GM23338 (cell line): ENCODE measurements around the gene PTMA. TPM values are rescaled to one million over a fixed set of nuclear protein-coding genes. Genes with fewer than 3 reads are reported as not detected.

Experiments used
- ATAC-seq: fragments of 200-7000 bp; cut with Tn5 transposase; 3 replicates; pipeline ENCODE4 v1.9.1; 2020
- DNase-seq: peaks from one replicate; pipeline ENCODE4 v3.0.0-alpha.2; 2015; ENCODE audit warnings: low spot score
- H2AFZ ChIP-seq: fragments of 200-600 bp; sonication (generic); 2 replicates; pipeline ENCODE4 v1.8.0; 2016; ENCODE audit warnings: antibody characterized with exemption, mild to moderate bottlenecking, moderate library complexity
- H3F3A ChIP-seq: fragments of 200-600 bp; sonication (generic); replicated peaks from 2 replicates; pipeline ENCODE4 v1.8.0; 2017; ENCODE audit warnings: antibody characterized with exemption, mixed run types, low read depth
- H3K27ac ChIP-seq: fragments of 200-600 bp; sonication (generic); 2 replicates; pipeline ENCODE4 v1.6.1; 2016; ENCODE audit warnings: low read depth
- H3K27me3 ChIP-seq: fragments of 200-600 bp; sonication (generic); 2 replicates; pipeline ENCODE4 v1.8.0; 2016; ENCODE audit warnings: mild to moderate bottlenecking, mixed run types, moderate library complexity; ENCODE audit not compliant: insufficient read depth
- H3K36me3 ChIP-seq: fragments of 200-600 bp; sonication (generic); 2 replicates; pipeline ENCODE4 v1.8.0; 2016; ENCODE audit warnings: mild to moderate bottlenecking; ENCODE audit not compliant: insufficient read depth
- H3K4me1 ChIP-seq: fragments of 200-600 bp; sonication (generic); 2 replicates; pipeline ENCODE4 v1.8.0; 2016; ENCODE audit warnings: mild to moderate bottlenecking, moderate library complexity; ENCODE audit not compliant: insufficient read depth
- H3K4me2 ChIP-seq: fragments of 200-600 bp; sonication (generic); 2 replicates; pipeline ENCODE4 v1.7.1; 2017; ENCODE audit warnings: mixed run types
- H3K4me3 ChIP-seq: fragments of 200-600 bp; sonication (generic); 2 replicates; pipeline ENCODE4 v1.6.1; 2016; ENCODE audit warnings: mixed run types
- H3K79me2 ChIP-seq: fragments of 200-600 bp; sonication (generic); replicated peaks from 2 replicates; pipeline ENCODE4 v1.8.0; 2017; ENCODE audit warnings: mild to moderate bottlenecking; ENCODE audit not compliant: insufficient read depth
- H3K9me2 ChIP-seq: fragments of 200-600 bp; sonication (generic); 2 replicates; pipeline ENCODE4 v1.8.0; 2017; ENCODE audit not compliant: insufficient read depth
- H4K20me1 ChIP-seq: fragments of 200-600 bp; sonication (generic); replicated peaks from 2 replicates; pipeline ENCODE4 v1.8.0; 2017; ENCODE audit warnings: mild to moderate bottlenecking; ENCODE audit not compliant: insufficient read depth
- H3K27ac Mint-ChIP-seq: 2 replicates; pipeline ENCODE4 v1.8.0; 2020; ENCODE audit warnings: inconsistent platforms, mild to moderate bottlenecking, moderate library complexity, mixed read lengths
- H3K27me3 Mint-ChIP-seq: 3 replicates; pipeline ENCODE4 v1.8.0; 2022; ENCODE audit warnings: low read depth, mild to moderate bottlenecking, moderate library complexity, mixed read lengths, inconsistent platforms; ENCODE audit not compliant: insufficient read depth, poor library complexity
- H3K36me3 Mint-ChIP-seq: 3 replicates; pipeline ENCODE4 v1.8.0; 2021; ENCODE audit warnings: low read depth, mild to moderate bottlenecking, inconsistent platforms, moderate library complexity, mixed read lengths
- H3K4me1 Mint-ChIP-seq: 3 replicates; pipeline ENCODE4 v1.8.0; 2020; ENCODE audit warnings: mild to moderate bottlenecking, inconsistent platforms, mixed read lengths
- H3K4me3 Mint-ChIP-seq: 3 replicates; pipeline ENCODE4 v1.8.0; 2021; ENCODE audit warnings: moderate library complexity, mild to moderate bottlenecking, inconsistent platforms, mixed read lengths
- H3K9me3 Mint-ChIP-seq: 3 replicates; pipeline ENCODE4 v1.8.0; 2020; ENCODE audit warnings: moderate library complexity, mild to moderate bottlenecking, inconsistent platforms, mixed read lengths
- CREB1 ChIP-seq: fragments of 250-450 bp; sonication (Bioruptor Pico); IDR thresholded peaks from 2 replicates; pipeline ENCODE4 v1.5.0; 2020; ENCODE audit warnings: low read depth, mild to moderate bottlenecking, moderate library complexity
- CTCF ChIP-seq, 2 experiments: fragments of 200-600 bp in 1 of 2; sonication (generic) in 1 of 2; conservative IDR thresholded peaks; 2 replicates each; pipeline versions ENCODE4 v1.5.1 to v1.6.1; 2016 to 2017; ENCODE audit warnings: antibody characterized with exemption in 2 of 2, low read depth in 2 of 2, mild to moderate bottlenecking in 2 of 2, moderate library complexity in 1 of 2
- ETS1 ChIP-seq: IDR thresholded peaks from 2 replicates; pipeline ENCODE4 v1.6.1; 2016; ENCODE audit warnings: antibody characterized with exemption
- EZH2phosphoT487 ChIP-seq: fragments of 200-600 bp; sonication (generic); IDR thresholded peaks from one replicate; pipeline ENCODE4 v1.8.1; 2018; ENCODE audit warnings: antibody characterized with exemption; ENCODE audit not compliant: unreplicated experiment
- JUNB ChIP-seq: IDR thresholded peaks from one replicate; pipeline ENCODE4 v1.6.1; 2016; ENCODE audit warnings: antibody characterized with exemption; ENCODE audit not compliant: unreplicated experiment
- POLR2AphosphoS5 ChIP-seq: IDR thresholded peaks from 2 replicates; pipeline ENCODE4 v1.6.1; 2016; ENCODE audit warnings: antibody characterized with exemption, low read depth
- REST ChIP-seq: IDR thresholded peaks from one replicate; pipeline ENCODE4 v1.6.1; 2018; ENCODE audit warnings: antibody characterized with exemption; ENCODE audit not compliant: unreplicated experiment
- ZNF114 ChIP-seq: fragments of 250-450 bp; sonication (Bioruptor Pico); IDR thresholded peaks from 2 replicates; pipeline ENCODE4 v1.5.0; 2020; ENCODE audit warnings: mild to moderate bottlenecking, moderate library complexity
- ZNF331 ChIP-seq: fragments of 250-450 bp; sonication (Bioruptor Pico); IDR thresholded peaks from 2 replicates; pipeline ENCODE4 v1.5.0; 2020; ENCODE audit warnings: low read depth, mild to moderate bottlenecking, moderate library complexity
- polyA plus RNA-seq: library from polyadenylated mRNA; unstranded; fragments of >200 nt; fragmentation: Nextera tagmentation; extraction: Ambion mirVana; gene quantifications from 2 replicates; pipeline ENCODE4 v1.2.1, GENCODE V29; 2016
- total RNA-seq: library from RNA; depleted of rRNA; stranded (reverse); fragments of >200 nt; shearing (Covaris generic); gene quantifications from 2 replicates; pipeline ENCODE4 v1.2.3, GENCODE V29; 2014

PTMA gene
- total and polyA plus RNA-seq, 2 experiments from 2014 or later = 1,861 to 8,990 TPM

GRCh38 chr2:231709636-231709980 is 1.3 kb downstream of the PTMA start:
- no peak for DNase-seq

More at GRCh38 chr2:231709636-231709980, 1.3 kb downstream of the PTMA start:
- peaks cover 35% of the 10 kb centered on the region for H3K4me1 ChIP-seq
- H3K27me3 Mint-ChIP-seq = peaks cover 65% of the 10 kb centered on the region
- peak overlapping the region; percentile 99 for H3K27ac Mint-ChIP-seq
- no peak overlapping the region for H2AFZ ChIP-seq
- H3K4me1 Mint-ChIP-seq = peaks cover 30% of the 10 kb centered on the region
- peak overlapping the region; percentile 88 for H3K4me3 ChIP-seq
- TF ChIP-seq CTCF (conservative IDR thresholded peaks at IDR 0.05; ENCODE audit: low read depth in 2 of 2) = no peak
- TF ChIP-seq REST = no peak
- TF ChIP-seq POLR2AphosphoS5 = no peak; the same call in 1 of the 2 replicates
- no peak for TF ChIP-seq ETS1
- no peak for TF ChIP-seq EZH2phosphoT487
- no peak for TF ChIP-seq ZNF114 (CRISPR knock-in tag)
- no peak for TF ChIP-seq CREB1 (CRISPR knock-in tag)
- no peak for TF ChIP-seq ZNF331
- no peak for TF ChIP-seq JUNB
- H3K36me3 Mint-ChIP-seq = peaks cover 56% of the 10 kb centered on the region
- ATAC-seq = no peak
- H3K27ac ChIP-seq = peak overlapping the region; percentile 99
- peaks cover 72% of the 10 kb centered on the region for H3K79me2 ChIP-seq
- peaks cover 22% of the 10 kb centered on the region for H3K9me3 Mint-ChIP-seq
- H3K4me3 Mint-ChIP-seq = peak overlapping the region; percentile 95
- peaks cover 17% of the 10 kb centered on the region for H4K20me1 ChIP-seq
- H3K27me3 ChIP-seq = no peaks in the 10 kb centered on the region
- H3K9me2 ChIP-seq = no peaks in the 10 kb centered on the region
- H3F3A ChIP-seq = peaks cover 47% of the 10 kb centered on the region
- peak overlapping the region; percentile 100 for H3K4me2 ChIP-seq
- H3K36me3 ChIP-seq = peaks cover 29% of the 10 kb centered on the region
